Caco-2 (cell line): ENCODE results near the gene C1orf105. TPM values are rescaled to one million over a fixed set of nuclear protein-coding genes. Genes with fewer than 3 reads are reported as not detected.

ENCODE experiments used
- BruUV-seq: library from RNA; stranded (reverse); fragments of 400-500 nt; replicated peaks from 2 replicates; lab custom pipeline; 2021; lab: Mats Ljungman, UMichigan
- CTCF ChIA-PET: fragments of 300-600 bp; sonication (Branson Sonifier 250); formaldehyde crosslinking; loops from one replicate; lab custom pipeline; 2022; ENCODE audit warnings: antibody characterized with exemption; lab: Charles Lee
- POLR2A ChIA-PET: fragments of 300-600 bp; sonication (Branson Sonifier 250); formaldehyde crosslinking; loops from one replicate; lab custom pipeline; 2022; ENCODE audit warnings: antibody characterized with exemption; lab: Charles Lee
- DNase-seq, 2 experiments: peaks; one replicate each; pipeline versions ENCODE4 v3.0.0 to v3.0.0-alpha.2; 2020 to 2022
- H3K27me3 ChIP-seq: replicated peaks from 2 replicates; pipeline ENCODE4 v1.6.0; 2011; ENCODE audit warnings: low read length; ENCODE audit not compliant: control insufficient read depth, insufficient read depth
- H3K36me3 ChIP-seq: 2 replicates; pipeline ENCODE4 v1.5.1; 2011; ENCODE audit warnings: low read length; ENCODE audit not compliant: control insufficient read depth, insufficient read depth
- H3K4me1 ChIP-seq: fragments of 250-450 bp; sonication (Bioruptor Pico); 2 replicates; pipeline ENCODE4 v1.5.1; 2020; ENCODE audit warnings: mild to moderate bottlenecking
- H3K4me3 ChIP-seq: 2 replicates; pipeline ENCODE4 v1.5.1; 2011; ENCODE audit warnings: low read depth, mild to moderate bottlenecking, control low read depth, low read length
- H3K9me3 ChIP-seq: fragments of 250-450 bp; sonication (Bioruptor Pico); 2 replicates; pipeline ENCODE4 v1.5.1; 2020; ENCODE audit warnings: mild to moderate bottlenecking, moderate library complexity
- H3K27ac Mint-ChIP-seq: one replicate; pipeline ENCODE4 v1.8.0; 2022; ENCODE audit warnings: mixed read lengths; ENCODE audit not compliant: unreplicated experiment
- H3K27me3 Mint-ChIP-seq: one replicate; pipeline ENCODE4 v1.8.0; 2022; ENCODE audit warnings: mixed read lengths; ENCODE audit not compliant: insufficient read depth, unreplicated experiment
- H3K36me3 Mint-ChIP-seq: one replicate; pipeline ENCODE4 v1.8.0; 2022; ENCODE audit warnings: mild to moderate bottlenecking, mixed read lengths; ENCODE audit not compliant: insufficient read depth, unreplicated experiment
- H3K4me1 Mint-ChIP-seq: one replicate; pipeline ENCODE4 v1.8.0; 2022; ENCODE audit warnings: low read depth, mixed read lengths; ENCODE audit not compliant: unreplicated experiment
- H3K4me3 Mint-ChIP-seq: one replicate; pipeline ENCODE4 v1.8.0; 2022; ENCODE audit warnings: mild to moderate bottlenecking, moderate library complexity, mixed read lengths; ENCODE audit not compliant: unreplicated experiment
- H3K9me3 Mint-ChIP-seq: one replicate; pipeline ENCODE4 v1.8.0; 2022; ENCODE audit warnings: mixed read lengths; ENCODE audit not compliant: unreplicated experiment
- intact Hi-C: fragments of 100-400 bp; cut with micrococcal nuclease; formaldehyde crosslinking; loops from one replicate; pipeline ENCODE4 v1.10.0; 2022; ENCODE audit not compliant: unreplicated experiment
- total RNA-seq: library from RNA; stranded (reverse); gene quantifications from 2 replicates; pipeline ENCODE4 v1.2.3, GENCODE V29; 2022
- TF ChIP-seq, protein P1 (sequence below), 2 experiments: fragments of 200-600 bp in 1 of 2; IDR thresholded peaks; 1 replicate in 1 of 2; 2 replicates in 1 of 2; pipeline versions ENCODE4 v1.5.1 to v1.8.0; 2011 to 2022; ENCODE audit warnings: antibody characterized with exemption in 1 of 2, control low read depth in 1 of 2, inconsistent platforms in 1 of 2, low read depth in 1 of 2, low read length in 1 of 2, mild to moderate bottlenecking in 1 of 2, moderate library complexity in 1 of 2; ENCODE audit not compliant: insufficient read depth in 1 of 2, severe bottlenecking in 1 of 2, unreplicated experiment in 1 of 2

C1orf105 gene
- total RNA-seq, 1 experiment from 2014 or later: 0.82 TPM

DNA sequence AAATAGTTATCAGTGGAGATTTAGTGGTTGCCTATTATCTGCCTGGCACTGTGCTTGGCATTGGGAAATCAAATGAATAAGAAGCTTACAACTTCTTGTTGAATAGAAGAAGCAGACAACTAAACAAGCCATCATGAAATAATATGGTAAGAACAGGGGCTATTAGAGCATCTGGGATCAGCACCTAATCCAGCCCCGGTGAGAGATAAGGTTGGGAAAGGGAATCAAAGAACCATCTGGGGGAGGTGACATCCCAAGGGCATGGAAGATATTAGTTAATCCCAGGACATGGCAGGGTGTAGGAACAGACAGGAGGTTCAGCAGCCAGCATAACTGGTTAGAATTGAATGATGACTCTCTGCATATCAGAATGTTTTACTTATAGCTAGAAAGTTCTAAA lies 76.2 kb downstream of the C1orf105 start:
- Histone ChIP-seq H3K4me3 (no peak overlapping the region), H3K4me1 (peaks cover 44% of the 10 kb centered on the region), H3K36me3 (no peaks in the 10 kb centered on the region), H3K9me3 (no peaks in the 10 kb centered on the region), H3K27me3 (no peaks in the 10 kb centered on the region)
- no TSS peak for BruUV-seq
- peak overlapping the region; percentile 19 for H3K27ac Mint-ChIP-seq
- no peak overlapping the region for H3K4me3 Mint-ChIP-seq
- intact Hi-C loops: no loop called here
- peaks cover 6% of the 10 kb centered on the region for H3K36me3 Mint-ChIP-seq
- H3K4me1 Mint-ChIP-seq: peaks cover 22% of the 10 kb centered on the region
- TF ChIP-seq, protein P1, sequence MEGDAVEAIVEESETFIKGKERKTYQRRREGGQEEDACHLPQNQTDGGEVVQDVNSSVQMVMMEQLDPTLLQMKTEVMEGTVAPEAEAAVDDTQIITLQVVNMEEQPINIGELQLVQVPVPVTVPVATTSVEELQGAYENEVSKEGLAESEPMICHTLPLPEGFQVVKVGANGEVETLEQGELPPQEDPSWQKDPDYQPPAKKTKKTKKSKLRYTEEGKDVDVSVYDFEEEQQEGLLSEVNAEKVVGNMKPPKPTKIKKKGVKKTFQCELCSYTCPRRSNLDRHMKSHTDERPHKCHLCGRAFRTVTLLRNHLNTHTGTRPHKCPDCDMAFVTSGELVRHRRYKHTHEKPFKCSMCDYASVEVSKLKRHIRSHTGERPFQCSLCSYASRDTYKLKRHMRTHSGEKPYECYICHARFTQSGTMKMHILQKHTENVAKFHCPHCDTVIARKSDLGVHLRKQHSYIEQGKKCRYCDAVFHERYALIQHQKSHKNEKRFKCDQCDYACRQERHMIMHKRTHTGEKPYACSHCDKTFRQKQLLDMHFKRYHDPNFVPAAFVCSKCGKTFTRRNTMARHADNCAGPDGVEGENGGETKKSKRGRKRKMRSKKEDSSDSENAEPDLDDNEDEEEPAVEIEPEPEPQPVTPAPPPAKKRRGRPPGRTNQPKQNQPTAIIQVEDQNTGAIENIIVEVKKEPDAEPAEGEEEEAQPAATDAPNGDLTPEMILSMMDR (IDR thresholded peaks at IDR 0.05; ENCODE audit: insufficient read depth in 1 of 2, low read depth in 1 of 2, low read length in 1 of 2, severe bottlenecking in 1 of 2, unreplicated experiment in 1 of 2): no peak
- DNase-seq: no peak
- ChIA-PET CTCF (no interaction called here), POLR2A (interaction anchor here (1.6 kb wide), 1 partner anchor 36 kb away, joined by 3 read pairs; no protein-coding TSS in a partner anchor)
- no peaks in the 10 kb centered on the region for H3K27me3 Mint-ChIP-seq
- no peaks in the 10 kb centered on the region for H3K9me3 Mint-ChIP-seq

DNA sequence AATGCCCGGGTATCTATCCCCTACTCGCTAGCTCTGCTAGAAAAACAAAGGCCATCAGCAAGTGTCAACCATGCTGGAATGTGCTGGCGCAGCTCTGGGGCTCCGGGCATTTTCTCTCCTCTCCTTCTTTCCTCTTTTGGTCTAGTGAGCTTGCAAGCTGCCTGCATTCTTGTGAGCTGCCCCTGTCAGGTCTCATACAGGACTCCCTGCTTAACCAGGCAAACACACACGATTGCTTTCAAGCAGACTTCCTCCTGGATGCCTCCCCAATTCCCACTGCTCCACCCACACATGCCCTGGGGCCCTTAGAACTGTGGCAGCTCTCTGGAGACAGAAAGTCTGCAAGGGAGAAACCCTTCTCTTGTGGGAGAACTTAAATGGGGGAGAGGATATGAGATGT lies 76.7 kb downstream of the C1orf105 start:
- no peaks in the 10 kb centered on the region for H3K27me3 ChIP-seq
- H3K36me3 ChIP-seq: no peaks in the 10 kb centered on the region
- H3K27me3 Mint-ChIP-seq: no peaks in the 10 kb centered on the region
- H3K9me3 ChIP-seq: no peaks in the 10 kb centered on the region
- no peak overlapping the region for H3K27ac Mint-ChIP-seq
- H3K4me3 ChIP-seq: no peak overlapping the region
- intact Hi-C loops: no loop called here
- CTCF ChIA-PET: no interaction called here
- H3K4me3 Mint-ChIP-seq: no peak overlapping the region
- peaks cover 22% of the 10 kb centered on the region for H3K4me1 Mint-ChIP-seq
- TF ChIP-seq, protein P1 (IDR thresholded peaks at IDR 0.05; ENCODE audit: insufficient read depth in 1 of 2, low read depth in 1 of 2, low read length in 1 of 2, severe bottlenecking in 1 of 2, unreplicated experiment in 1 of 2): no peak
- peaks cover 44% of the 10 kb centered on the region for H3K4me1 ChIP-seq
- H3K36me3 Mint-ChIP-seq: peaks cover 2% of the 10 kb centered on the region
- no TSS peak for BruUV-seq
- no peaks in the 10 kb centered on the region for H3K9me3 Mint-ChIP-seq
- DNase-seq: peak; percentile 41 to 72
- POLR2A ChIA-PET: interaction anchor here (1.6 kb wide), 1 partner anchor 35 kb away, joined by 3 read pairs; no protein-coding TSS in a partner anchor

DNA sequence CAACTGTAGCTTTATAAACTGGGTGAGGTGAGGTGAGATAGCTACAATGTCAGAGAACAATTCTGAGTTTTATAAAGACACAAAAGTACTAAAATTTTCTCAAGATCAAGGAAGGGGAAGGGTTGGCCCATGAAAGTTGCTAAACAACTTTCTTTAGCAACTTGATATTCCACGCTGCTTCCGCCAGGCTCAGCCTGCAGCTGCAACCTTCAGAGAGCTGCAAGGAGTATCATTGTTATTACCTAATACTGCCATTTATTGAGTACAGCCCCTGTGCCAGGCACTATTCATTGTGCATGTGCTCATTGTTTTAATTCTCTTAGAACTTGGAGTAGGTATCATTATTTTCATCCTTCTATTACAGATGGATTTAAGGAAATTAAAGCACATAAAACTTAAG lies 78.4 kb downstream of the C1orf105 start:
- H3K27me3 Mint-ChIP-seq: no peaks in the 10 kb centered on the region
- Histone ChIP-seq H3K4me3 (no peak overlapping the region), H3K4me1 (peaks cover 44% of the 10 kb centered on the region), H3K27me3 (no peaks in the 10 kb centered on the region), H3K9me3 (no peaks in the 10 kb centered on the region), H3K36me3 (no peaks in the 10 kb centered on the region)
- no peak for DNase-seq
- ChIA-PET POLR2A (no interaction called here), CTCF (interaction anchor here (1.1 kb wide), 1 partner anchor 34 kb away, joined by 3 read pairs; the partner anchor contains the start of gene SUCO)
- TF ChIP-seq, protein P1 (IDR thresholded peaks at IDR 0.05; ENCODE audit: insufficient read depth in 1 of 2, low read depth in 1 of 2, low read length in 1 of 2, severe bottlenecking in 1 of 2, unreplicated experiment in 1 of 2): no peak
- H3K4me1 Mint-ChIP-seq: peaks cover 22% of the 10 kb centered on the region
- no peak overlapping the region for H3K4me3 Mint-ChIP-seq
- intact Hi-C loops: loop anchor here (1.0 to 2.0 kb wide), 3 partner anchors 14 to 50 kb away; partner anchors contain the start of gene SUCO
- H3K9me3 Mint-ChIP-seq: no peaks in the 10 kb centered on the region
- no TSS peak for BruUV-seq
- H3K27ac Mint-ChIP-seq: no peak overlapping the region
- H3K36me3 Mint-ChIP-seq: no peaks in the 10 kb centered on the region
